Kidney (tissue), 14 donors: ENCODE measurements around the gene TOR1AIP1. TPM values are rescaled to one million over a fixed set of nuclear protein-coding genes. Genes with fewer than 3 reads are reported as not detected.

ENCODE experiments used
- DNase-seq, 5 donors: peaks; one replicate each; pipeline ENCODE4 v3.0.0-alpha.2; 2013 to 2020
- FAIRE-seq: peaks from 2 replicates; lab custom pipeline; 2012; peaks lifted over from hg19 to GRCh38; lab: Jason Lieb, UNC
- H3K27ac ChIP-seq, 2 donors: one replicate each; pipeline ENCODE4 v1.7.0; 2013; ENCODE audit warnings: low read depth in 2 of 2, low read length in 2 of 2, inconsistent platforms in 1 of 2
- H3K27me3 ChIP-seq: one replicate; pipeline ENCODE4 v1.7.1; 2013; ENCODE audit warnings: low read length, inconsistent platforms; ENCODE audit not compliant: control insufficient read depth, insufficient read depth
- H3K36me3 ChIP-seq, 3 donors: one replicate each; pipeline versions ENCODE4 v1.7.0 to v1.7.1; 2013; ENCODE audit warnings: low read length in 3 of 3, control low read depth in 1 of 3, inconsistent platforms in 1 of 3; ENCODE audit not compliant: insufficient read depth in 3 of 3, control insufficient read depth in 2 of 3
- H3K4me1 ChIP-seq, 3 donors: one replicate each; pipeline versions ENCODE4 v1.7.0 to v1.7.1; 2013; ENCODE audit warnings: low read length in 3 of 3, inconsistent platforms in 1 of 3, low read depth in 1 of 3; ENCODE audit not compliant: control insufficient read depth in 2 of 3, insufficient read depth in 2 of 3
- H3K4me3 ChIP-seq, 3 donors: one replicate each; pipeline versions ENCODE4 v1.7.0 to v1.8.1; 2013; ENCODE audit warnings: low read length in 3 of 3, control low read depth in 1 of 3, inconsistent platforms in 1 of 3
- H3K9ac ChIP-seq, 3 donors: one replicate each; pipeline versions ENCODE4 v1.7.0 to v1.7.1; 2013; ENCODE audit warnings: low read length in 3 of 3, control low read depth in 1 of 3, inconsistent platforms in 1 of 3
- H3K9me3 ChIP-seq, 3 donors: one replicate each; pipeline versions ENCODE4 v1.7.0 to v1.7.1; 2013; ENCODE audit warnings: low read length in 3 of 3, control low read depth in 1 of 3, inconsistent platforms in 1 of 3; ENCODE audit not compliant: control insufficient read depth in 2 of 3, insufficient read depth in 1 of 3
- intact Hi-C: fragments of 100-400 bp; cut with DNase I; formaldehyde crosslinking; loops from one replicate; pipeline ENCODE4 v1.11.1; 2022
- polyA plus RNA-seq: library from polyadenylated mRNA; stranded (reverse); fragments of 350-450 nt; fragmentation: Illumina TruSeq; extraction: RNeasy Lipid Tissue Mini Kit (QIAGEN cat#74804); gene quantifications from one replicate; pipeline ENCODE4 v1.2.3, GENCODE V29; 2014; ENCODE audit warnings: low read depth, low replicate concordance; ENCODE audit not compliant: insufficient read depth
- total RNA-seq: library from RNA; stranded (reverse); fragmentation: NEBNext Ultra II Directional; extraction: Animal tissue kit (Norgen Biotek cat#: 25700); gene quantifications from one replicate; pipeline ENCODE4 v1.2.1, GENCODE V29; 2021
- TF ChIP-seq, protein P1 (sequence below): IDR thresholded peaks from 3 replicates; pipeline ENCODE4 v1.5.1; 2012; ENCODE audit warnings: mild to moderate bottlenecking, moderate library complexity, borderline replicate concordance; ENCODE audit not compliant: insufficient read depth; ENCODE audit errors: extremely low read depth
- donor health status: control.
- donor health status: control.
- donor health status: control.
- donor health status: control.
- donor health status: control.
- donor health status: DM: yes; HTN: yes; CAD: no.
- donor health status: Normal renal cell carcinoma (clear cell type).

The TOR1AIP1 gene
- total and polyA plus RNA-seq, 2 donors from 2014 or later, result 20.8 to 44.2 TPM

GRCh38 chr1:179968994-179969919 lies 87.2 kb downstream of the TOR1AIP1 start:
- no peaks in the 10 kb centered on the region for H3K36me3 ChIP-seq
- DNase-seq (no peak), FAIRE-seq (no peak)
- H3K4me1 ChIP-seq, result peaks cover 0 to 9% (median 4%) of the 10 kb centered on the region in 3 donors
- TF ChIP-seq, protein P1, sequence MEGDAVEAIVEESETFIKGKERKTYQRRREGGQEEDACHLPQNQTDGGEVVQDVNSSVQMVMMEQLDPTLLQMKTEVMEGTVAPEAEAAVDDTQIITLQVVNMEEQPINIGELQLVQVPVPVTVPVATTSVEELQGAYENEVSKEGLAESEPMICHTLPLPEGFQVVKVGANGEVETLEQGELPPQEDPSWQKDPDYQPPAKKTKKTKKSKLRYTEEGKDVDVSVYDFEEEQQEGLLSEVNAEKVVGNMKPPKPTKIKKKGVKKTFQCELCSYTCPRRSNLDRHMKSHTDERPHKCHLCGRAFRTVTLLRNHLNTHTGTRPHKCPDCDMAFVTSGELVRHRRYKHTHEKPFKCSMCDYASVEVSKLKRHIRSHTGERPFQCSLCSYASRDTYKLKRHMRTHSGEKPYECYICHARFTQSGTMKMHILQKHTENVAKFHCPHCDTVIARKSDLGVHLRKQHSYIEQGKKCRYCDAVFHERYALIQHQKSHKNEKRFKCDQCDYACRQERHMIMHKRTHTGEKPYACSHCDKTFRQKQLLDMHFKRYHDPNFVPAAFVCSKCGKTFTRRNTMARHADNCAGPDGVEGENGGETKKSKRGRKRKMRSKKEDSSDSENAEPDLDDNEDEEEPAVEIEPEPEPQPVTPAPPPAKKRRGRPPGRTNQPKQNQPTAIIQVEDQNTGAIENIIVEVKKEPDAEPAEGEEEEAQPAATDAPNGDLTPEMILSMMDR, result no peak
- no peaks in the 10 kb centered on the region for H3K9me3 ChIP-seq
- peak overlapping the region in 1 of 2 donors; percentile 68 for H3K27ac ChIP-seq
- peak overlapping the region in 1 of 3 donors; percentile 14 for H3K4me3 ChIP-seq
- no peaks in the 10 kb centered on the region for H3K27me3 ChIP-seq
- no peak overlapping the region for H3K9ac ChIP-seq
- intact Hi-C loops, result no loop called here

Other genes with a start within 250 kb of the TOR1AIP1 start
- not detected for gene FAM163A, start 139.0 kb upstream of the TOR1AIP1 start, total RNA-seq
- not detected for gene FAM163A, start 139.0 kb upstream of the TOR1AIP1 start, polyA plus RNA-seq
- 80.5 TPM for gene TOR1AIP2, start 4.5 kb upstream of the TOR1AIP1 start, total RNA-seq
- 13.1 TPM for gene TOR1AIP2, start 4.5 kb upstream of the TOR1AIP1 start, polyA plus RNA-seq
- 46.5 TPM for gene CEP350, start 72.5 kb downstream of the TOR1AIP1 start, total RNA-seq
- gene CEP350, start 72.5 kb downstream of the TOR1AIP1 start, polyA plus RNA-seq, result 2.8 TPM